ENCODE measurements around the gene WAC. TPM values are rescaled to one million over a fixed set of nuclear protein-coding genes. Genes with fewer than 3 reads are reported as not detected.

Gene WAC
- total RNA-seq, 1 experiment from 2014 or later: 196 TPM

- POLR2A ChIA-PET: no interaction called here
- TF ChIP-seq, protein P1, sequence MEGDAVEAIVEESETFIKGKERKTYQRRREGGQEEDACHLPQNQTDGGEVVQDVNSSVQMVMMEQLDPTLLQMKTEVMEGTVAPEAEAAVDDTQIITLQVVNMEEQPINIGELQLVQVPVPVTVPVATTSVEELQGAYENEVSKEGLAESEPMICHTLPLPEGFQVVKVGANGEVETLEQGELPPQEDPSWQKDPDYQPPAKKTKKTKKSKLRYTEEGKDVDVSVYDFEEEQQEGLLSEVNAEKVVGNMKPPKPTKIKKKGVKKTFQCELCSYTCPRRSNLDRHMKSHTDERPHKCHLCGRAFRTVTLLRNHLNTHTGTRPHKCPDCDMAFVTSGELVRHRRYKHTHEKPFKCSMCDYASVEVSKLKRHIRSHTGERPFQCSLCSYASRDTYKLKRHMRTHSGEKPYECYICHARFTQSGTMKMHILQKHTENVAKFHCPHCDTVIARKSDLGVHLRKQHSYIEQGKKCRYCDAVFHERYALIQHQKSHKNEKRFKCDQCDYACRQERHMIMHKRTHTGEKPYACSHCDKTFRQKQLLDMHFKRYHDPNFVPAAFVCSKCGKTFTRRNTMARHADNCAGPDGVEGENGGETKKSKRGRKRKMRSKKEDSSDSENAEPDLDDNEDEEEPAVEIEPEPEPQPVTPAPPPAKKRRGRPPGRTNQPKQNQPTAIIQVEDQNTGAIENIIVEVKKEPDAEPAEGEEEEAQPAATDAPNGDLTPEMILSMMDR (IDR thresholded peaks at IDR 0.05; ENCODE audit: insufficient read depth in 1 of 2, low read depth in 1 of 2, low read length in 1 of 2, severe bottlenecking in 1 of 2, unreplicated experiment in 1 of 2): no peak
- Histone ChIP-seq H3K36me3 (ENCODE audit: control insufficient read depth, insufficient read depth, low read length) (peaks cover 3% of the 10 kb centered on the region), H3K27me3 (replicated peaks; ENCODE audit: control insufficient read depth, insufficient read depth, low read length) (no peaks in the 10 kb centered on the region), H3K4me3 (ENCODE audit: low read depth, low read length) (no peak overlapping the region), H3K9me3 (no peaks in the 10 kb centered on the region), H3K4me1 (peaks cover 12% of the 10 kb centered on the region; the same call in 1 of the 2 replicates)
- H3K4me1 Mint-ChIP-seq (ENCODE audit: low read depth, unreplicated experiment): peaks cover 57% of the 10 kb centered on the region
- peaks cover 96% of the 10 kb centered on the region for H3K36me3 Mint-ChIP-seq (ENCODE audit: insufficient read depth, unreplicated experiment)
- intact Hi-C loops (cut with micrococcal nuclease; ENCODE audit: unreplicated experiment): no loop called here
- CTCF ChIA-PET: interaction anchor here (0.6 kb wide), 2 partner anchors 49 to 841 kb away, joined by 5 to 10 read pairs; no protein-coding TSS in a partner anchor
- BruUV-seq (replicated peaks): TSS peak; percentile 2
- no peak overlapping the region for H3K4me3 Mint-ChIP-seq (ENCODE audit: unreplicated experiment)
- no peaks in the 10 kb centered on the region for H3K27me3 Mint-ChIP-seq (ENCODE audit: insufficient read depth, unreplicated experiment)
- H3K9me3 Mint-ChIP-seq (ENCODE audit: unreplicated experiment): no peaks in the 10 kb centered on the region
- DNase-seq: no peak
- no peak overlapping the region for H3K27ac Mint-ChIP-seq (ENCODE audit: unreplicated experiment)
Observed at GRCh38 chr10:28551086-28551485, 18.2 kb downstream of the WAC start.

- H3K4me1 ChIP-seq: peaks cover 12% of the 10 kb centered on the region; the same call in 1 of the 2 replicates
- H3K9me3 Mint-ChIP-seq (ENCODE audit: unreplicated experiment): no peaks in the 10 kb centered on the region
- POLR2A ChIA-PET: no interaction called here
- intact Hi-C loops (cut with micrococcal nuclease; ENCODE audit: unreplicated experiment): no loop called here
- peaks cover 57% of the 10 kb centered on the region for H3K4me1 Mint-ChIP-seq (ENCODE audit: low read depth, unreplicated experiment)
- H3K4me3 ChIP-seq (ENCODE audit: low read depth, low read length): no peak overlapping the region
- DNase-seq: no peak
- no peaks in the 10 kb centered on the region for H3K27me3 Mint-ChIP-seq (ENCODE audit: insufficient read depth, unreplicated experiment)
- H3K4me3 Mint-ChIP-seq (ENCODE audit: unreplicated experiment): no peak overlapping the region
- BruUV-seq (replicated peaks): TSS peak; percentile 1
- CTCF ChIA-PET: no interaction called here
- no peaks in the 10 kb centered on the region for H3K9me3 ChIP-seq
- H3K27ac Mint-ChIP-seq (ENCODE audit: unreplicated experiment): no peak overlapping the region
- peaks cover 3% of the 10 kb centered on the region for H3K36me3 ChIP-seq (ENCODE audit: control insufficient read depth, insufficient read depth, low read length)
- TF ChIP-seq, protein P1 (IDR thresholded peaks at IDR 0.05; ENCODE audit: insufficient read depth in 1 of 2, low read depth in 1 of 2, low read length in 1 of 2, severe bottlenecking in 1 of 2, unreplicated experiment in 1 of 2): no peak
- H3K36me3 Mint-ChIP-seq (ENCODE audit: insufficient read depth, unreplicated experiment): peaks cover 96% of the 10 kb centered on the region
- no peaks in the 10 kb centered on the region for H3K27me3 ChIP-seq (replicated peaks; ENCODE audit: control insufficient read depth, insufficient read depth, low read length)
Observed at GRCh38 chr10:28552775-28553174, 19.9 kb downstream of the WAC start.

DNA sequence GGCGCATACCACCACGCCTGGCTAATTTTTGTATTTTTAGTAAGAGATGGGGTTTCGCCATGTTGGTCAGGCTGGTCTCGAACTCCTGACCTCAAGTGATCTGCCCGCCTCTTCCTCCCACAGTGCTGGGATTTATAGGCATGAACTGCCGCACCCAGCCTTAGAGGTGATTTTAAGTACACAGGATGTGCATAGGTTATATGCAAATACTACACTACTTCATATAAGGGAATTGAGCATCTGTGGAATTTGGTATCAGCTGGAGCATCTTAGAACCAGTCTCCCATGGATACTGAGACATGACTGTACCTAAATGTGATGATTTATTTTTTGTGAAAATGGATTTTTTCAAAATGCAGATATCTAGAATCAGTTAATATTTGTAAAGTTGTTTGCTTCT is 21.1 kb downstream of the WAC start:
- Mint-ChIP-seq H3K4me1 (ENCODE audit: low read depth, unreplicated experiment) (peaks cover 52% of the 10 kb centered on the region), H3K27me3 (ENCODE audit: insufficient read depth, unreplicated experiment) (no peaks in the 10 kb centered on the region), H3K36me3 (ENCODE audit: insufficient read depth, unreplicated experiment) (peaks cover 95% of the 10 kb centered on the region), H3K4me3 (ENCODE audit: unreplicated experiment) (no peak overlapping the region), H3K9me3 (ENCODE audit: unreplicated experiment) (no peaks in the 10 kb centered on the region), H3K27ac (ENCODE audit: unreplicated experiment) (no peak overlapping the region)
- Histone ChIP-seq H3K27me3 (replicated peaks; ENCODE audit: control insufficient read depth, insufficient read depth, low read length) (no peaks in the 10 kb centered on the region), H3K9me3 (no peaks in the 10 kb centered on the region), H3K4me3 (ENCODE audit: low read depth, low read length) (no peak overlapping the region), H3K36me3 (ENCODE audit: control insufficient read depth, insufficient read depth, low read length) (peaks cover 3% of the 10 kb centered on the region), H3K4me1 (peaks cover 23% of the 10 kb centered on the region; the same call in 1 of the 2 replicates)
- ChIA-PET CTCF (no interaction called here), POLR2A (interaction anchor here (0.9 kb wide), 1 partner anchor 8 kb away, joined by 3 read pairs; no protein-coding TSS in a partner anchor)
- no peak for DNase-seq
- BruUV-seq (replicated peaks): no TSS peak
- intact Hi-C loops (cut with micrococcal nuclease; ENCODE audit: unreplicated experiment): no loop called here
- TF ChIP-seq, protein P1 (IDR thresholded peaks at IDR 0.05; ENCODE audit: insufficient read depth in 1 of 2, low read depth in 1 of 2, low read length in 1 of 2, severe bottlenecking in 1 of 2, unreplicated experiment in 1 of 2): no peak

All from Caco-2 (cell line).